ENCODE measurements around the gene AGO1. TPM values are rescaled to one million over a fixed set of nuclear protein-coding genes. Genes with fewer than 3 reads are reported as not detected.
"Not testable (repeated sequence)": the region's sequence is repeated elsewhere in the genome, so short reads cannot be mapped to it uniquely, and the experiment has no call there.

AGO1 gene
- polyA plus RNA-seq, 1 donor, result 20.9 TPM

- no peak for DNase-seq
Observed at GRCh38 chr1:35971601-35972000, 88.6 kb downstream of the AGO1 start.

- not testable (repeated sequence) for DNase-seq
Observed at GRCh38 chr1:35972631-35973030, 89.6 kb downstream of the AGO1 start.

GRCh38 chr1:35980090-35980489, 97.1 kb downstream of the AGO1 start:
- no peak for DNase-seq

Other genes starting within 250 kb of the AGO1 start
- 80.3 TPM for gene PSMB2, start 241.7 kb upstream of the AGO1 start, polyA plus RNA-seq (ENCODE audit: insufficient read length)
- 10.8 TPM for gene C1orf216, start 164.3 kb upstream of the AGO1 start, polyA plus RNA-seq (ENCODE audit: insufficient read length)
- gene CLSPN, start 113.2 kb upstream of the AGO1 start, polyA plus RNA-seq (ENCODE audit: insufficient read length), result 21.1 TPM
- gene AGO4, start 75.2 kb upstream of the AGO1 start, polyA plus RNA-seq (ENCODE audit: insufficient read length), result 38.3 TPM
- gene AGO3, start 47.9 kb downstream of the AGO1 start, polyA plus RNA-seq (ENCODE audit: insufficient read length), result 18.6 TPM
- gene TEKT2, start 200.9 kb downstream of the AGO1 start, polyA plus RNA-seq (ENCODE audit: insufficient read length), result 13.3 TPM
- gene ADPRS, start 205.7 kb downstream of the AGO1 start, polyA plus RNA-seq (ENCODE audit: insufficient read length), result 28.6 TPM
- 1.2 TPM for gene COL8A2, start 242.0 kb downstream of the AGO1 start, polyA plus RNA-seq (ENCODE audit: insufficient read length)

All from left kidney (tissue), 2 donors.